Testis (tissue), 2 donors: ENCODE results near the gene ACER3.

Experiments used
- CTCF ChIP-seq, 3 experiments: fragments of 450-650 bp in 2 of 3; fragments of 200-600 bp in 1 of 3; sonication (generic) in 1 of 3; IDR thresholded peaks; one replicate each; pipeline ENCODE4 v1.5.1; 2016 to 2019; ENCODE audit warnings: antibody characterized with exemption in 3 of 3, mild to moderate bottlenecking in 2 of 3, moderate library complexity in 1 of 3
- POLR2A ChIP-seq: fragments of 450-650 bp; IDR thresholded peaks from one replicate; pipeline ENCODE4 v1.6.1; 2017; ENCODE audit warnings: antibody characterized with exemption, mild to moderate bottlenecking, moderate library complexity

- TF ChIP-seq POLR2A (no peak), CTCF (IDR thresholded peaks at IDR 0.05) (no peak)
Observed at GRCh38 chr11:76944225-76944624, 83.5 kb downstream of the ACER3 start.
